ENCODE results near the gene TTC12.

TTC12 gene

DNA sequence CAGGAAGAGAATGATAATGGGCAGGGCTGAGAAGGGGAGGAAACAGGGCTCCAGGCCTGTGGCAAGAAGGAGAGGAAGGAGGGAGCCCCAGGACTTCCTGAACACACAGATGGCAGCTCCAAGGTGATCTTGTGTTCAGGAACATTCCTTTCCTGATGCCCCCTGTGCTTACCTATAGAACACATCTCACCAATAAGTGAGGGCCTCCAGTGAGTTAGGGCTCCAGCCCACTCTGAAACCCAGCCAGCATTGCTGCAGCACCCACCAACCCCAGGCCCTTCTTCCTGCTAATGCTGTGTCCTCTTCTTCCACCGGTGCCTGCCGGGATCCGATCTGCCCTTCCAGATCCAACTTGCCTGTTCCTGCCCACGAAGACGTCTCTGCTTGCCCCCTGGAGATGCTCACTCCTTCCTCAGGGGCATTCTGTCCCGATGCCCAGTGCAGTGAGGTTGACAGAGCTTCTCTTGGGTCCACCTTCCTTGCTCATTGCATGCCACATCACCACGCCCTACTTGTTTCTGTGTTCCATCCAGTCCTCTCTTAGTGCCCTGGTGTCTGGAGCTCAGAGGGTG is 90.6 kb downstream of the TTC12 start:
- DNase-seq (ENCODE audit: low spot score): no peak

DNA sequence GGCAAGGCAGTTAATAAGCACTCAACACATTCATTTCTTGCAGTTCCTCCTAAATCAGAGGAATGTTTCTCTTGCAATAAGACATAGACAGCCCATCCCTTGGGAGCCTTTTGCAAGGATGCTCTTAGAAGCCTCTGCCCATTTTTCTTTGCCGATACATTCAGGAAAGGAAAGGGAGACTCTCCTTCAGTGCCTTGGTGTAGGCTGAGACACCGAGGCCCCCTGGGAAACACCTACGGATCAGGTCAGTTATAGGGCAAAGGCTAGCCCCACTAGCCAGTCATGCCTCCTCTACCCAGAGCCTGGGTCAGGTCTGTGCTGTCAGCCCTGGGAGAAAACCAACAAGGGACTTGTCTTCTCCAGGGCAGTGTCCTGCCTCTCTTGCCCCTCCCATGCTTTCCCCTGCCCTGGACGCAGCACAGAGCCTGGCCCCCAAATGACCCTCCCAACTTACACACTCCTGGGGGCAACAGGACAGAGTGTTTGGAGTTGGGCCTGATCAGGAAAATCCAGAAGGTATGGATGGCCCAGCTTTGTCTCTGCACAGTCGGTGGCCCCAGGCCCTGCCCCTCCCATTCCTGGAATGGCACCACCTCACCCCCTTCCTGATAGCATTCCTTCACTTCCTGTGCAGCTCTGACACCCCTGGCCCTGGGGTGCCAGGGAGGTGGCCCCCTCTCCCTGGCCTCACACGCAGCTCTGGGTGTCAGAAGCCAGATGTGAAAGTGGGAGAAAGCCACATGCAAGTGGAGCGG is 91.5 kb downstream of the TTC12 start:
- DNase-seq (ENCODE audit: low spot score): no peak

DNA sequence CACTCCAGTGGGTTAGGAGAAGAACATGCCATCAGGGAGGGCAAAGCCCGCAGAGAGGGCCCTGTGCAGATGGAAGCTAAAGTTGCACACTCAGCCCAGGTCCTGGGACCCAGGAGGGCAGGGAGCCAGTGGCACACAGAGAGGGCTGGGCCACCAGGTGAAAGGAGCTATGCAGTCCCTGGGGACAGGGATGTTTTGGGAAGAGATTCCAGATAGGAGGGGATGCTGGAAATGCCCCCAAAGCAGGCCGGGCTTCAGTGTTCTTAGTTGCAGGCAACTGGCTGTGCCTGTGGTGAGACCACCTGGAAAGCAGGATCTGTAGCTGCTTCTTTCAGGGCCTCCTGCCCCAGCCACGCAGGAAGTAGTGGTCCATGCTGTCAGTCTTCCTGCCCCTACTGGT is 92.8 kb downstream of the TTC12 start:
- no peak for DNase-seq (ENCODE audit: low spot score)

DNA sequence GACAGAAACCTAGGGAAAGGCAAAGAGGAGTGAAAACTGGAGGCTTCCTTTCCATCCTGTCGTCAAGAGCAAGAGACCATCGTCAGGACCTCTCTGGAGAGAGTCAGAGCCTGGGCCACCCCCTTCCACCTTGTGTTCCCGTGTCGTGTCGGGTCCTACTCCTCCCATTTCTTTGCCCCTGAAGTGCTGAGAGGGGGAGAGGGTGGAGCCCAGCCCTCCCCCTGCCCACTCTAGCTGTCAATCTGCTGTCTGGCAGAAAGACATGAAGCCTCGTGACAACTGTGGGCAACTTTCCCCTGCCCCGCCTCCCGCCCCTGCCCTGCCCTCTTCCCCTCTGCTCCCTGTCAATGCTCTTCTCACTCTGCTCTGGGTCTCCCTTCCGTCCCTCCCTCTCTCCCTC is 93.8 kb downstream of the TTC12 start:
- no peak for DNase-seq (ENCODE audit: low spot score)

DNA sequence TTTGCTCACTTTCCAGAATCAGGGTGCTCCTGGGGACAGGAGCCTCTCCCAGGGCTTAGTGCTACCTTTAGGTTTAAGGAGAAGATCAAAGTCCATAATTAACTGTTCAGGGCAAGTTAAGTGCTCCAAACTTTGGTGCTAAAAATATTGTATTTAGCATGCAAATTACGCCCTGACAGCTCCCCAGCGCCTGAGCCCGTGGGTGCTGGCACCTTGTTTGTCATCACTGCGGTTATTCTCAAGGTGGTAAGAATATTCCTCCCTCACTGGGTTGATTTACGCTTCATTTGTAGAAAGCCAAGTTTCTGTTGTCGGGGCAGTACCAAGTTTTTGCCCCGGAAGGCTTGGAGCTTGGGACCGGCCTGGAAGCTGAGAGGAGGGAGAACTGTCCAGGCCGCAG is 94.5 kb downstream of the TTC12 start:
- no peak for DNase-seq (ENCODE audit: low spot score)

DNA sequence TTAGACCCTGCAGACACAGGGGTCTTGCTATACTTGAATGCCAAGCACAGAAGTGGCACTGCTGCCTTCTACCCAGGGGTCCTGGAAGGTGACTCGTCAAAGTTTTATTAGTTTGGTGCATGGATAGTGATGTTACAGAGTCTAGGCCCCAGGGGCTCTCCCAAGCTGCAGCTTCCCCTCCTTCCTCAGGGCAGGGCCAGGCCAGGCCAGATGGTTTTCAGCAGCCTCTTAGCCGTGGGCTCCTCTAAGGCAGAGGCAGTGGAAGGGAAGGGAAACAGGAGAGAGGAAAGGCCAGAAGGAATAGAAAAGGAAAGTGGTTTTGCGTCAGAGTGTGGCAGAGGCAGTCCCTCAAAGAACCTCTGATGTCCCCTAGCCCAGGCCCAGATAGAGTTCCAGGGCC is 95.1 kb downstream of the TTC12 start:
- DNase-seq (ENCODE audit: low spot score): no peak

DNA sequence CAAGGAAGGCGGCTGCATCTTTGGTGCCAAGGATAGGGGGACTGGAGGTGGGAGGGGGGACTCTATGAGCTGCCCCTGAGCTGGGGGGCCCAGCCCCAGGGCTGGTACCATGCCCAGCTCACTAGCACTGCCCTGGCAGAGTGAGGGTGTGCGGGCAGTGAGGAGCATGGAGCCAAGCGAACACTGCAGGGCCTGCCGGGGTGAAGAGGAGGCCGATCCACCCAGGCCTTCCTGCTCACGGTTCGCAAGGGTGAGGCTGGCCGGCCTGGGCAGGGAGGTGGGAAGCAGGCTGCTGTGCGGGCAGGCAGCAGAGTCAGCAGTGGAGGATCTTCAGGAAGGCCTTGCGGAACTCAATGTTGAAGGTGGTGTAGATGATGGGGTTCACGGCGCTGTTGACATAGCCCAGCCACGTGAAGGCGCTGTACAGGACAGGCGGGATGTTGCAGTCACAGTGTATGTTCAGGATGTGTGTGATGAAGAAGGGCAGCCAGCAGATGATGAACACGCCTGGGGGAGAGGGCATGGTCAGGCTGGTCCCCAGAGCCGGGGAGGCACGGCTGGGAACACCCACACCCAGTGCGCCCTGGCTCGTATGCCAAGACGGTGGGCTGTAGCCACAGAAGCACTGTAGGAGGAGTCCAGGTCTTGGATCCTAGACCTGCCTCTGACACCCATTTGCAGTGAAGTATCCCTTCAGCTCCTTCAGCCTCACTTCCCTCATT is 96.2 kb downstream of the TTC12 start:
- no peak for DNase-seq (ENCODE audit: low spot score)

DNA sequence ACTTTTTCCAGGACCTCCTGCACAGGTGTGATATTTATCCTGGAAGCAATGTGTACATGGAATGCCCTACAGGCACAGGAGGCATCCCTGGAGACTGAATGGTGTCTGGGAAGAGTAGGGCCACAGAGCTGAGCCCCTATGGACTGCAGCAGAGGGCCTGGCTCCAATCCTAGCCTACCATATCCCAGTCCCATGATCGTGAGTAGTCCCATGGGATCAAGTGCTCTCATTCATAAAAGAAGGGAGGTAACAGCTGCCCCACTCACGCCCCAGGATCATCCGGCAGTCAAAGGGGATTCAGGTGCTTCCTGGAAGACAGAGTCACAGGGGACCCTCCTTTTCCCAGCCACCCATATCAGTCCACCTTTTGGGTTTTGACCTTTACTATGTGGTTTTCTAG is 97.2 kb downstream of the TTC12 start:
- no peak for DNase-seq (ENCODE audit: low spot score)

DNA sequence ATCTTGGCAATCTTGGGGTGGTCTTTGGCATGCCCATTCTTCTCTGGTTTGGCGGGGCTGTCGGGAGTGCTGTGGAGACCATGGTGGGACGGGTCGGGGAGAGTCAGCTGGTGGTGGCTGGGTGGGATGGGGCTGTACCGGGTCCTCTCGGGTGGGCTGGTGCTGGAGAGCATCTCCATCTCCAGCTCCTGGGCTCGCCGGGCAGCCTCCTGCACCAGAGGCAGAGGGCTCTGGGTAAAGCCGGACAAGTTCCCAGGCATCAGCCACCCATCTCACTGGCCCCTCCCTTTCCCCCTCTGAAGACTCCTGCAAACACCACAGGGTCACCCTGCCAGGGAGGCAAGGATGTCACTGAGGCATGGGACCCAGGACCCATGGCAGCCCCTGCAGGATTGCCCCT is 98.3 kb downstream of the TTC12 start:
- no peak for DNase-seq (ENCODE audit: low spot score)

DNA sequence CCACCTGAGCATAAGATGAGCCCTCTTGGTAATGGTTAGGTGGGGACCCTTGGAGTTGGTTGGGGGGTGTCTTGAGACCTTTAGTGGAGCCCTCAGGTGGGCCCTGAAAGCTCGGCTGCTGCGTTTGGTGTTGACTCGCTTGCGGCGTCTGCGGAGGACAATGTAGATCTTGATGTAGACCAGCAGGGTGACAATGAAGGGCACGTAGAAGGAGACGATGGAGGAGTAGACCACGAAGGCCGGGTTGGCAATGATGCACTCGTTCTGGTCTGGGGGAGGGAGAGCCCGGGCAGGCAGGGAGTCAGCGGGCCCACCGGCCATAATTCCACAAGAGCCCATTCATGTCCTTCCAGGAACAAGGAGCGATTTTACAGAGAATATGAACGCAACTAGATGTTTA is 101.0 kb downstream of the TTC12 start:
- no peak for DNase-seq (ENCODE audit: low spot score)
